WTC11 (cell line): ENCODE measurements around the gene NUDT4B. TPM values are rescaled to one million over a fixed set of nuclear protein-coding genes. Genes with fewer than 3 reads are reported as not detected.
"Not testable (repeated sequence)": the region's sequence is repeated elsewhere in the genome, so short reads cannot be mapped to it uniquely, and the experiment has no call there.

Experiments used
- ATAC-seq: fragments of 200-7000 bp; cut with Tn5 transposase; 2 replicates; pipeline ENCODE4 v1.10.0; 2021; ENCODE audit warnings: mild to moderate bottlenecking, moderate library complexity
- CTCF ChIA-PET: fragments of 300-600 bp; sonication (Branson Sonifier 250); formaldehyde crosslinking; loops from one replicate; lab custom pipeline; 2021; ENCODE audit warnings: antibody characterized with exemption; lab: Charles Lee
- POLR2A ChIA-PET: fragments of 350-600 bp; sonication (Branson Sonifier 250); formaldehyde crosslinking; loops from one replicate; lab custom pipeline; 2021; ENCODE audit warnings: antibody characterized with exemption; lab: Charles Lee
- DNase-seq: peaks from one replicate; pipeline ENCODE4 v3.0.0; 2021; ENCODE audit warnings: low spot score
- H3K27ac Mint-ChIP-seq: 2 replicates; pipeline ENCODE4 v1.8.0; 2021; ENCODE audit warnings: mixed read lengths
- H3K27me3 Mint-ChIP-seq: 2 replicates; pipeline ENCODE4 v1.8.0; 2021; ENCODE audit warnings: low read depth, mild to moderate bottlenecking, moderate library complexity, mixed read lengths
- H3K36me3 Mint-ChIP-seq: 2 replicates; pipeline ENCODE4 v1.8.0; 2021; ENCODE audit warnings: mixed read lengths
- H3K4me1 Mint-ChIP-seq: 2 replicates; pipeline ENCODE4 v1.8.0; 2022; ENCODE audit warnings: mixed read lengths
- H3K4me3 Mint-ChIP-seq: 2 replicates; pipeline ENCODE4 v1.8.0; 2021; ENCODE audit warnings: mild to moderate bottlenecking, moderate library complexity, mixed read lengths
- H3K9me3 Mint-ChIP-seq: 2 replicates; pipeline ENCODE4 v1.8.0; 2021; ENCODE audit warnings: mixed read lengths
- total RNA-seq: library from RNA; stranded (reverse); gene quantifications from 3 replicates; pipeline ENCODE4 v1.2.3, GENCODE V29; 2021

Gene NUDT4B
- total RNA-seq, 1 experiment from 2014 or later, result not detected

DNA sequence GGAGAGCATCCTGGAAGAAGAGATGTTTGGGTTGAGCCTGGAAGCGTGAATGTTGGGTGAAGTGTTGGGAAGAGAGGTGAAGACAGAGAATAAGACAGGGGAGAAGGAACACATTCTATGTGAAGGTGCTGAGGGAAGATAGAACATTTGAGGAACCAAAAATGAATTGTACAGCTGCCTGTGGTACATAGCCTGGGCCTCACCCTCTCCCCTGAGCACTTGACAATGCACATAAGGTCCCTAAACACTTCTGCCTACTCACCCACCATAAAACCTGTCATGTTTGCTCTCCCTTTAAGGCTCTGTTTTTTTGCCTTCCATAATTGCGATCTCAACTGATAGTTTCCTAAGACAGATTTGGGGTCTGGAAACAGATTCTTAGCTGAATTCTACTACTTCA, 25.8 kb upstream of the NUDT4B start:
- ATAC-seq, H3K4me3 Mint-ChIP-seq, H3K4me1 Mint-ChIP-seq, H3K27ac Mint-ChIP-seq, CTCF ChIA-PET, H3K27me3 Mint-ChIP-seq, POLR2A ChIA-PET, H3K9me3 Mint-ChIP-seq, H3K36me3 Mint-ChIP-seq, DNase-seq: not testable (repeated sequence)

DNA sequence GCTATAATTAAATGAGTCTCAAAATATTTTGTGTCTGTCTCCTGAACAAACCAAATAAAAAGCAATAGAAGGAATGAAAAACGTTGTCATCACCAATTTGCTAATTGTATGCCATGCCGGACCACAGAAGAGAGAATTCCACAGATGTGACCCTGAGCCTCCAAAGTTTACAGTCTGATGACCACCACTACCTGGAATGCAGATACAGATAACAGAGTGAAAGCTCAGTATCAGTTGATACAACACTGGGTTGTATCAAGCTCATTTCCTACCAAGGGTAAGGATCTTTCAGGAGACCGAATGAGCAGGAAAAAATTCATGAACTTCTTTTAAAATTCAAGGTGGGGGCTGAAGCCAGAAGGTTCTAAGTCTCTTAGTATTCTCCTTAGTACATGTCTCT, 25.1 kb upstream of the NUDT4B start:
- POLR2A ChIA-PET, CTCF ChIA-PET, H3K36me3 Mint-ChIP-seq, H3K9me3 Mint-ChIP-seq, H3K4me1 Mint-ChIP-seq, H3K27ac Mint-ChIP-seq, H3K27me3 Mint-ChIP-seq, ATAC-seq, H3K4me3 Mint-ChIP-seq, DNase-seq: not testable (repeated sequence)

DNA sequence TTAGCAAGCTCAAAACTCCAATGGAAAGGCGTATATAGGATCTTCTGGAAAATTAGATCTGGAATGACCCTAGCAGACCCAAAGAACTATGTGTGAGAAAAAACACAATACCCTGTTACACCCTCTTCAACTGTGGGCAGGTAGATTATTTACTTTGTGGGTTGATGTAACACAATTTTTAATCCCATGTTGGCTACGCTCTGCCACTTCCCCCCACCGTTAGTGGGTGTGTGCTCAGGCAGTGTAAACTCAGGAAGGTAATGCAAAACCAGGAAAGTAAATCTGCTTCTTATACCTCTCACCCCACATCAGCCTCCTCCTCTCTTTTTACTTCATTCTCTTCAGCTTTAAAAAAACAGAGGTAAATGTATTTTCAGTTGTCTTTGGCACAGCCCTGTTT, 23.7 kb upstream of the NUDT4B start:
- H3K9me3 Mint-ChIP-seq, H3K36me3 Mint-ChIP-seq, H3K27ac Mint-ChIP-seq, H3K4me3 Mint-ChIP-seq, DNase-seq, ATAC-seq, H3K4me1 Mint-ChIP-seq, H3K27me3 Mint-ChIP-seq, CTCF ChIA-PET, POLR2A ChIA-PET: not testable (repeated sequence)

- H3K36me3 Mint-ChIP-seq, ATAC-seq, DNase-seq, H3K9me3 Mint-ChIP-seq, CTCF ChIA-PET, POLR2A ChIA-PET, H3K27me3 Mint-ChIP-seq, H3K27ac Mint-ChIP-seq, H3K4me3 Mint-ChIP-seq, H3K4me1 Mint-ChIP-seq: not testable (repeated sequence)
These were observed 20.7 kb upstream of the NUDT4B start for GRCh38 chr1:148727862-148728261.

- POLR2A ChIA-PET, DNase-seq, H3K27me3 Mint-ChIP-seq, H3K4me3 Mint-ChIP-seq, CTCF ChIA-PET, H3K36me3 Mint-ChIP-seq, H3K27ac Mint-ChIP-seq, H3K9me3 Mint-ChIP-seq, ATAC-seq, H3K4me1 Mint-ChIP-seq: not testable (repeated sequence)
These were observed 19.4 kb upstream of the NUDT4B start for GRCh38 chr1:148729128-148729527.

GRCh38 chr1:148729541-148729940, 19.0 kb upstream of the NUDT4B start:
- POLR2A ChIA-PET, H3K4me1 Mint-ChIP-seq, H3K27me3 Mint-ChIP-seq, H3K4me3 Mint-ChIP-seq, H3K9me3 Mint-ChIP-seq, H3K27ac Mint-ChIP-seq, ATAC-seq, DNase-seq, H3K36me3 Mint-ChIP-seq, CTCF ChIA-PET: not testable (repeated sequence)

DNA sequence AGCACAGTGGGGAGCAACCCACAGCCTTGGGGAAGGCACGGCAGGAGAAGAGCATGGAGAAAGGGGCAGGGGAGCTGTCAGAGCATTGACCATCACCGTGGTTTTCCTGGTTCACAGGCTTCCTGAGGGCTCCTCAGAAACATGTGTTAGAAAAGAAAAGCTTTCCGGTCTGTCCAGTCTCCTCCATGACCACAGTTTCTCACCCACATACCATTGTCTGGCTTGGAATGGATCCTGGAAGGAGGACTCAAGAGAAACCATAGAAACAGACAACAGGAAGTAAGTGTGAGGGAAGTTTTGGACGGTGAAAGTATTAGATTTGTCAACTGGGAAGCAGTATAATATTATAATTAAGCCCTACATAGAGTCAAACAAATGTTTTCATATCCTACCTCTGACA, 16.3 kb upstream of the NUDT4B start:
- CTCF ChIA-PET, DNase-seq, H3K27ac Mint-ChIP-seq, H3K36me3 Mint-ChIP-seq, H3K4me3 Mint-ChIP-seq, H3K4me1 Mint-ChIP-seq, H3K9me3 Mint-ChIP-seq, ATAC-seq, H3K27me3 Mint-ChIP-seq, POLR2A ChIA-PET: not testable (repeated sequence)

GRCh38 chr1:148733585-148734310, 14.8 kb upstream of the NUDT4B start:
- H3K4me1 Mint-ChIP-seq, H3K27me3 Mint-ChIP-seq, H3K27ac Mint-ChIP-seq, POLR2A ChIA-PET, ATAC-seq, DNase-seq, H3K36me3 Mint-ChIP-seq, CTCF ChIA-PET, H3K9me3 Mint-ChIP-seq, H3K4me3 Mint-ChIP-seq: not testable (repeated sequence)

DNA sequence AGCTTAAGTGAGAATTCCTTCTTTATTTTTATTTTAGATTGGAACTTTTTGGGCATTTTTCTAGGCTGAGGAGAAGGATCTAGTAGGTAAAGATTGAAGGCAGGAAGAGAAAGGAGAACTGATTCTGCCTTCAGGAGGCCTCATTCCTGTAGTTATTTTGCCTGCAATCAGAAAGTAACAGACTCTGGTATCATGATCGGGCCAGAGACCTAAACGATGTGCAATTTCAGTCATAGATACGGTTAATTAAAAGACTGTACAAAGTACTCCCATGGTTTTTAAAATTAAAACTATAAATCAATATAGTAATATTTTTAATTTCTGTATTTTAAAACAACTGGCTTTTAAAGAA, 14.3 kb upstream of the NUDT4B start:
- H3K27me3 Mint-ChIP-seq, H3K9me3 Mint-ChIP-seq, DNase-seq, CTCF ChIA-PET, H3K4me1 Mint-ChIP-seq, ATAC-seq, H3K36me3 Mint-ChIP-seq, POLR2A ChIA-PET, H3K4me3 Mint-ChIP-seq, H3K27ac Mint-ChIP-seq: not testable (repeated sequence)

DNA sequence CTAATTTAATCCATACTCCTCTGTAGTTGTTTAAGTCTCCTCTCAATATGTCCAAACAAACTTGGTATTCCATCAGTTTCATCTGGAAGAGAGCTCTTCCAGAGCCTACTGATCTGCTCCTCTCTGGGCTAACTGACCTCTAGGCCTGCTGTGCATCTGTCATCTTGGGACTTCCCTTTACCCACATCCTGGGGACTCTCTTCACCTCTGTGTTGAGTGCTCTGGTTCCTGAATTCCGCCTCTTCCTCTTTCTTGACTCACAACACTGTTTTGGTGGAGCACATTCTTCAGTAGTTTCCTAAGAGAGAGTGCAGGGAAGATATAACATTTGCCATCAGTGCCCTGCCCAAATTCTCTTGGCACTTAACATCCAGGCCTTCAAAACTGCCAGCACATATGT, 13.0 kb upstream of the NUDT4B start:
- H3K27me3 Mint-ChIP-seq, ATAC-seq, DNase-seq, POLR2A ChIA-PET, H3K36me3 Mint-ChIP-seq, CTCF ChIA-PET, H3K9me3 Mint-ChIP-seq, H3K4me1 Mint-ChIP-seq, H3K4me3 Mint-ChIP-seq, H3K27ac Mint-ChIP-seq: not testable (repeated sequence)

DNA sequence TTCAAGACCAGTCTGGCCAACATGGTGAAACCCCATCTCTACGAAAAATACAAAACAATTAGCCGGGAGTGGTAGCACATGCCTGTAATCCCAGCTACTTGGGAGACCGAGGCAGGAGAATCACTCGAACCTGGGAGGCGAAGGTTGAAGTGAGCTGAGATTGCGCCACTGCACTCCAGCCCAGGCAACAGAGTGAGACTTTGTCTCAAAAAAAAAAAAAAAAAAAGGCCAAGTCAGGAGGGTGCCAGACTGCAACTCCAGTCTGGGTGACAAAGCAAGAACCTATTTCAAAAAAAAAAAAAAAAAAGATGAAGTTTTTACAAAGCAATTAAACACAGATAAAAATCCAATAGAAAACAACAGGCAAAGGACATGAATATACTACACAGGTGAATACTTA, 9.9 kb upstream of the NUDT4B start:
- H3K27ac Mint-ChIP-seq, result not testable (repeated sequence)

GRCh38 chr1:148743200-148743599, 5.4 kb upstream of the NUDT4B start:
- H3K27ac Mint-ChIP-seq, H3K36me3 Mint-ChIP-seq, CTCF ChIA-PET, H3K4me3 Mint-ChIP-seq, H3K27me3 Mint-ChIP-seq, DNase-seq, POLR2A ChIA-PET, H3K4me1 Mint-ChIP-seq, ATAC-seq, H3K9me3 Mint-ChIP-seq: not testable (repeated sequence)

More for the DNA sequence above, 9.9 kb upstream of the NUDT4B start:
- H3K4me3 Mint-ChIP-seq, POLR2A ChIA-PET, CTCF ChIA-PET, H3K36me3 Mint-ChIP-seq, H3K4me1 Mint-ChIP-seq, H3K9me3 Mint-ChIP-seq, ATAC-seq, DNase-seq, H3K27me3 Mint-ChIP-seq: not testable (repeated sequence)
